Panc1 (cell line): ENCODE data around the gene RNF213. TPM values are rescaled to one million over a fixed set of nuclear protein-coding genes. Genes with fewer than 3 reads are reported as not detected.

Source experiments
- ATAC-seq: fragments of 200-7000 bp; cut with Tn5 transposase; 2 replicates; pipeline ENCODE4 v1.9.1; 2020; ENCODE audit warnings: mild to moderate bottlenecking, moderate library complexity
- BruUV-seq: library from RNA; stranded (reverse); fragments of 400-500 nt; replicated peaks from 2 replicates; lab custom pipeline; 2021; lab: Mats Ljungman, UMichigan
- CTCF ChIA-PET: fragments of 300-600 bp; sonication (Branson Sonifier 250); formaldehyde crosslinking; loops from one replicate; lab custom pipeline; 2022; ENCODE audit warnings: antibody characterized with exemption; lab: Charles Lee
- POLR2A ChIA-PET: fragments of 300-600 bp; sonication (Branson Sonifier 250); formaldehyde crosslinking; loops from one replicate; lab custom pipeline; 2022; ENCODE audit warnings: antibody characterized with exemption; lab: Charles Lee
- DNase-seq: peaks from one replicate; pipeline ENCODE4 v3.0.0-alpha.2; 2010; ENCODE audit warnings: low read depth, low spot score
- H3K27ac ChIP-seq: 2 replicates; pipeline ENCODE4 v1.5.1; 2011; ENCODE audit warnings: mild to moderate bottlenecking, low read length, inconsistent platforms
- H3K27me3 ChIP-seq: fragments of 200-500 bp; sonication (Bioruptor generic); 2 replicates; pipeline ENCODE4 v1.6.0; 2014; ENCODE audit warnings: low read length, inconsistent platforms; ENCODE audit not compliant: control insufficient read depth, insufficient read depth
- H3K36me3 ChIP-seq: fragments of 200-500 bp; sonication (Bioruptor generic); 2 replicates; pipeline ENCODE4 v1.5.1; 2014; ENCODE audit warnings: inconsistent platforms, mild to moderate bottlenecking, low read length, moderate library complexity; ENCODE audit not compliant: control insufficient read depth, insufficient read depth
- H3K4me1 ChIP-seq: 2 replicates; pipeline ENCODE4 v1.5.1; 2011; ENCODE audit warnings: inconsistent platforms, mild to moderate bottlenecking, low read length, moderate library complexity; ENCODE audit not compliant: control insufficient read depth, insufficient read depth
- H3K4me3 ChIP-seq, 2 experiments: 2 replicates each; pipeline ENCODE4 v1.5.1; 2011 to 2012; ENCODE audit warnings: low read depth in 2 of 2, low read length in 2 of 2, mild to moderate bottlenecking in 2 of 2, inconsistent platforms in 1 of 2, moderate library complexity in 1 of 2
- H3K9me3 ChIP-seq: fragments of 200-500 bp; sonication (Bioruptor generic); 2 replicates; pipeline ENCODE4 v1.5.1; 2014; ENCODE audit warnings: low read depth, mild to moderate bottlenecking, inconsistent platforms, low read length, moderate library complexity; ENCODE audit not compliant: control insufficient read depth, insufficient read depth
- POLR2AphosphoS5 ChIP-seq: IDR thresholded peaks from 2 replicates; pipeline ENCODE4 v1.6.1; 2012; ENCODE audit warnings: mild to moderate bottlenecking, low read depth, low read length, moderate library complexity
- SIN3A ChIP-seq: IDR thresholded peaks from 2 replicates; pipeline ENCODE4 v1.6.1; 2012; ENCODE audit warnings: low read depth, mild to moderate bottlenecking, low read length, moderate library complexity, borderline replicate concordance; ENCODE audit not compliant: insufficient read depth
- TCF7L2 ChIP-seq: IDR thresholded peaks from 2 replicates; pipeline ENCODE4 v1.6.1; 2011; ENCODE audit warnings: mild to moderate bottlenecking, low read depth, low read length, inconsistent platforms
- in situ Hi-C: cut with HindIII; loops from 2 replicates; pipeline ENCODE4 v1.10.0; 2016; ENCODE audit warnings: low sequenced_read_pairs, low pct_unique_long_range_greater_than_20kb
- intact Hi-C: fragments of 100-400 bp; cut with micrococcal nuclease; formaldehyde crosslinking; loops from one replicate; pipeline ENCODE4 v1.10.0; 2022; ENCODE audit not compliant: unreplicated experiment
- total RNA-seq: library from RNA; stranded (reverse); gene quantifications from one replicate; pipeline ENCODE4 v1.2.1, GENCODE V29; 2021; ENCODE audit not compliant: unreplicated experiment
- TF ChIP-seq, protein P1 (sequence below), 2 experiments: IDR thresholded peaks; 2 replicates each; pipeline ENCODE4 v1.6.1; 2011 to 2012; ENCODE audit warnings: low read depth in 2 of 2, control low read depth in 1 of 2, low read length in 1 of 2, mild to moderate bottlenecking in 1 of 2, moderate library complexity in 1 of 2; ENCODE audit not compliant: insufficient read depth in 1 of 2
- TF ChIP-seq, protein P2 (sequence below): fragments of 450-650 bp; IDR thresholded peaks from 2 replicates; pipeline ENCODE4 v1.5.1; 2017; ENCODE audit warnings: mild to moderate bottlenecking

The RNF213 gene
- total RNA-seq, 1 experiment from 2014 or later, result 230 TPM

DNA sequence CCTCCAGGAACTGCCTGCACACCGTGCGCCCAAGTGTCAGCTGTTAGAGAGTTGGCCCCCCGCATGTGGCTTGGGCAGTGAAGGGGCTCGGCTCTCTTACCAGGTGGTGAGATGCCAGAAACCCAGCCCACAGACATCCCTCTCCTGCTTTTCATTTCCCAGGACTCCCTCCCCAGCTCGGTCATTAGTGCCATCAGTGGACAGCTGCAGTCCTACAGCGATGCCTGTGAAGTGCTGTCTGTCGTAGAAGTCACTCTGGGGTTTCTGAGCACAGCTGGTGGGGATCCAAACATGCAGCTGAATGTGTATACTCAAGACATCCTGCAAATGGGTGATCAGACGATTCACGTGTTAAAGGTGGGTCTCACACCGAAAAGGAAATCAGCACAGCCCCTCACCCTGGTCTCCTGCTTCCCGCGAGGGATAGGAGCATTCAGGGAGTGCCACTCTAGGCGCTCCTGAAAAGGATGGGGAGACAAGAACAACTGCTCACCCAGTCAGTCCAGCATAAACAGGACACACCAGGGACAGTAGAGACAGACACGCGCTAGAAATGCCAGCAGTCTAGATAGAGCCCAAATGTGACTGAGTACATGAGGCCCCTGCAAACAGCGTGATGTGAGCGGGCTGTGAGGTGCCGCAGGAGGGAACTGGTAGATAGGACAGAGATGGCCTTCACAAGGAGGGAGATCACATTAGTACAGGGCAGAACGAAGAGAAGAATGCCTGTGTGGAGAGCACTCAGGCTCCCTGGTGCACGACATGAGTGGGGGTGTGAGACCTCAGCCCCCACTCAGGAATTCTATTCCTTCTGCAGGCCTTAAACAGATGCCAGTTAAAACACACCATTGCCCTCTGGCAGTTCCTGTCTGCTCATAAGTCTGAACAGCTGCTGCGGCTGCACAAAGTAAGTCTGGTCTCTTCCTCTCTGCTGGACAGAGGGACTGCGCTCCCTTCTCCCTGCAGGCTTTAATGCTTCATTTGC, 128.7 kb downstream of the RNF213 start:
- POLR2A ChIA-PET, result no interaction called here

DNA sequence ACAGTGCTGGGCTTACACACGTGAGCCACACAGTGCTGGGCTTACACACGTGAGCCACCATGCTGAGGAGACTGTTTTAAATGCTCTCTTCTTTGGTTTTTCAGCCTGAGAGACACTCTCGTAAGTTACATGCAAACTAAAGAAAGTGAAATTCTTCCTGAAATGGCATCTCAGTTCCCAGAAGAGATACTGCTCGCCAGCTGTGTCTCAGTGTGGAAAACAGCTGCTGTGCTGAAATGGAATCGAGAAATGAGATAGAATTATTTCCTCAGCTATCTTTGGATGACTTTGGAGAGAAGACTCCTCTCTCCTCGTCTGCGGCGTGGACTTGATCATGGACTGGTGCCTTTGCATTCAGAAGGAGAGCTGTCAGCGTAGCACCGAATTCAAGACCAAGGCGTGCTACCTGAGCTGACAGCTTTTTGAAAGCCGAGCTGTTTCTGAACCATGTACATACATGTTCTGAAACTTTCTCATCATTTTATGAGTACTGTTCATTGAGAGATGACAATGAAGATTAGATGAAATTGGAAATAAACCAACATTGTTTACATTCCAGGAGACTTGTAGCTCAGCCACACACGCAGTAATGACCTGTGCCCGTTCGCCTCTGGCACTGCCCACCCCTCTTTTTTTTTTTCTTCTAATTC, 132.7 kb downstream of the RNF213 start:
- Histone ChIP-seq H3K4me1 (no peaks in the 10 kb centered on the region), H3K27me3 (no peaks in the 10 kb centered on the region), H3K9me3 (no peaks in the 10 kb centered on the region), H3K27ac (no peak overlapping the region), H3K36me3 (peaks cover 17% of the 10 kb centered on the region; the same call in 1 of the 2 replicates), H3K4me3 (no peak overlapping the region)
- POLR2A ChIA-PET, result no interaction called here
- intact Hi-C loops (no loop called here), in situ Hi-C loops (no loop called here)
- CTCF ChIA-PET, result no interaction called here
- DNase-seq (no peak), ATAC-seq (no peak)
- BruUV-seq, result no TSS peak
- no peak for TF ChIP-seq TCF7L2
- TF ChIP-seq POLR2AphosphoS5, result no peak
- TF ChIP-seq, protein P1, sequence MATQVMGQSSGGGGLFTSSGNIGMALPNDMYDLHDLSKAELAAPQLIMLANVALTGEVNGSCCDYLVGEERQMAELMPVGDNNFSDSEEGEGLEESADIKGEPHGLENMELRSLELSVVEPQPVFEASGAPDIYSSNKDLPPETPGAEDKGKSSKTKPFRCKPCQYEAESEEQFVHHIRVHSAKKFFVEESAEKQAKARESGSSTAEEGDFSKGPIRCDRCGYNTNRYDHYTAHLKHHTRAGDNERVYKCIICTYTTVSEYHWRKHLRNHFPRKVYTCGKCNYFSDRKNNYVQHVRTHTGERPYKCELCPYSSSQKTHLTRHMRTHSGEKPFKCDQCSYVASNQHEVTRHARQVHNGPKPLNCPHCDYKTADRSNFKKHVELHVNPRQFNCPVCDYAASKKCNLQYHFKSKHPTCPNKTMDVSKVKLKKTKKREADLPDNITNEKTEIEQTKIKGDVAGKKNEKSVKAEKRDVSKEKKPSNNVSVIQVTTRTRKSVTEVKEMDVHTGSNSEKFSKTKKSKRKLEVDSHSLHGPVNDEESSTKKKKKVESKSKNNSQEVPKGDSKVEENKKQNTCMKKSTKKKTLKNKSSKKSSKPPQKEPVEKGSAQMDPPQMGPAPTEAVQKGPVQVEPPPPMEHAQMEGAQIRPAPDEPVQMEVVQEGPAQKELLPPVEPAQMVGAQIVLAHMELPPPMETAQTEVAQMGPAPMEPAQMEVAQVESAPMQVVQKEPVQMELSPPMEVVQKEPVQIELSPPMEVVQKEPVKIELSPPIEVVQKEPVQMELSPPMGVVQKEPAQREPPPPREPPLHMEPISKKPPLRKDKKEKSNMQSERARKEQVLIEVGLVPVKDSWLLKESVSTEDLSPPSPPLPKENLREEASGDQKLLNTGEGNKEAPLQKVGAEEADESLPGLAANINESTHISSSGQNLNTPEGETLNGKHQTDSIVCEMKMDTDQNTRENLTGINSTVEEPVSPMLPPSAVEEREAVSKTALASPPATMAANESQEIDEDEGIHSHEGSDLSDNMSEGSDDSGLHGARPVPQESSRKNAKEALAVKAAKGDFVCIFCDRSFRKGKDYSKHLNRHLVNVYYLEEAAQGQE (IDR thresholded peaks at IDR 0.05; ENCODE audit: insufficient read depth in 1 of 2, low read depth in 2 of 2, low read length in 1 of 2), result no peak
- TF ChIP-seq SIN3A, result no peak
- TF ChIP-seq, protein P2, sequence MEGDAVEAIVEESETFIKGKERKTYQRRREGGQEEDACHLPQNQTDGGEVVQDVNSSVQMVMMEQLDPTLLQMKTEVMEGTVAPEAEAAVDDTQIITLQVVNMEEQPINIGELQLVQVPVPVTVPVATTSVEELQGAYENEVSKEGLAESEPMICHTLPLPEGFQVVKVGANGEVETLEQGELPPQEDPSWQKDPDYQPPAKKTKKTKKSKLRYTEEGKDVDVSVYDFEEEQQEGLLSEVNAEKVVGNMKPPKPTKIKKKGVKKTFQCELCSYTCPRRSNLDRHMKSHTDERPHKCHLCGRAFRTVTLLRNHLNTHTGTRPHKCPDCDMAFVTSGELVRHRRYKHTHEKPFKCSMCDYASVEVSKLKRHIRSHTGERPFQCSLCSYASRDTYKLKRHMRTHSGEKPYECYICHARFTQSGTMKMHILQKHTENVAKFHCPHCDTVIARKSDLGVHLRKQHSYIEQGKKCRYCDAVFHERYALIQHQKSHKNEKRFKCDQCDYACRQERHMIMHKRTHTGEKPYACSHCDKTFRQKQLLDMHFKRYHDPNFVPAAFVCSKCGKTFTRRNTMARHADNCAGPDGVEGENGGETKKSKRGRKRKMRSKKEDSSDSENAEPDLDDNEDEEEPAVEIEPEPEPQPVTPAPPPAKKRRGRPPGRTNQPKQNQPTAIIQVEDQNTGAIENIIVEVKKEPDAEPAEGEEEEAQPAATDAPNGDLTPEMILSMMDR, result no peak

More for the DNA sequence above, 128.7 kb downstream of the RNF213 start:
- no TSS peak for BruUV-seq
- Histone ChIP-seq H3K27ac (no peak overlapping the region), H3K4me1 (no peaks in the 10 kb centered on the region), H3K27me3 (no peaks in the 10 kb centered on the region), H3K4me3 (no peak overlapping the region), H3K9me3 (no peaks in the 10 kb centered on the region), H3K36me3 (peaks cover 24% of the 10 kb centered on the region; the same call in 1 of the 2 replicates)
- DNase-seq (no peak), ATAC-seq (no peak)
- CTCF ChIA-PET, result no interaction called here
- in situ Hi-C loops, result no loop called here
- intact Hi-C loops, result no loop called here
- TF ChIP-seq, protein P2, result no peak
- TF ChIP-seq POLR2AphosphoS5, result no peak
